Measurements from ENCODE around the gene PRR3. TPM values are rescaled to one million over a fixed set of nuclear protein-coding genes. Genes with fewer than 3 reads are reported as not detected.

PRR3 gene
- total and polyA plus RNA-seq, 2 of the 13 experiments (the other 11 are each of a cell fraction or from before 2014, with no cell fraction given): 14.6 to 21.2 TPM

DNA sequence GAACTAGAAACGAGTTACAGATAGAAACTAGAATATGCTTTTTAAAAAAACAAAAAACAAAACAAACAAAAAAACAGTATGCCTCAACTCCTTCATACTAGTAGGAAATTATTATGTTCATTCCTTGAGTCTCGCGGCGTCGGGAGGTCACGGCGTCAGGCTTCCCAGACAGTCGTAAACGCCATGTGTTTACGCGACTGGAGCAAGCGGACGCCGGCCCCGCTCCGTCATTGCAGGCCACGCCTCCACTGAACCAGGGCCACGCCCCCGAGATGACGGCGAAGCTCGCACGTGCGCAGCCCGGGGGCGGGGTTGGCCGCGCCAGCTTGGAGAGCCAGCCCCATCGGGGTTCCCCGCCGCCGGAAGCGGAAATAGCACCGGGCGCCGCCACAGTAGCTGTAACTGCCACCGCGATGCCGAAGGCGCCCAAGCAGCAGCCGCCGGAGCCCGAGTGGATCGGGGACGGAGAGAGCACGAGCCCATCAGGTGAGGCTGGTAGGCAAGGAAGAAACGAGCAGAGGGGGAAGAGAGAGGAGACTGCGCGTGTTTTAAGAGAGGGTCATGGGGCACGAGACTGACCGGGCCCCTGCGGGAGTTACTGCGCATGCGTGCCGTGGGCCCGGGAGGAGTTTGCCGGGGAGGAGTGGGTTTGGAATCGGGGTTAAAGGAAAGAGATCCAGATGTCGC is 14.1 kb downstream of the PRR3 start, which contains the start of gene ABCF1 (continued):
- TF ChIP-seq ZSCAN20 (CRISPR knock-in tag; IDR thresholded peaks at IDR 0.05; ENCODE audit: borderline replicate concordance) (peak; percentile 71), ZSCAN21 (CRISPR knock-in tag; IDR thresholded peaks at IDR 0.05; ENCODE audit: borderline replicate concordance) (peak; percentile 95), SNAPC2 (CRISPR knock-in tag; IDR thresholded peaks at IDR 0.05) (0 out of 2 replicates have a peak, but pooled peaks have one; percentile 31), KLF16 (CRISPR knock-in tag; IDR thresholded peaks at IDR 0.05) (peak; percentile 80 to 99; a peak in 3 of 4 replicates), HNRNPL (IDR thresholded peaks at IDR 0.05; ENCODE audit: low read depth, low read length) (0 out of 2 replicates have a peak, but pooled peaks have one; percentile 41), ZNF550 (CRISPR knock-in tag; IDR thresholded peaks at IDR 0.05; ENCODE audit: borderline replicate concordance) (peak; percentile 90; the same call in 1 of the 2 replicates), REXO4 (CRISPR knock-in tag; IDR thresholded peaks at IDR 0.05; ENCODE audit: borderline replicate concordance) (no peak; the same call in 1 of the 2 replicates), SPEN (CRISPR knock-in tag; IDR thresholded peaks at IDR 0.05; ENCODE audit: low read depth) (peak; percentile 96), ZNF558 (CRISPR knock-in tag; IDR thresholded peaks at IDR 0.05; ENCODE audit: borderline replicate concordance) (peak; percentile 97), RBM22 (optimal IDR thresholded peaks at IDR 0.05; ENCODE audit: low read length) (no peak)
- TF ChIP-seq, protein P1, sequence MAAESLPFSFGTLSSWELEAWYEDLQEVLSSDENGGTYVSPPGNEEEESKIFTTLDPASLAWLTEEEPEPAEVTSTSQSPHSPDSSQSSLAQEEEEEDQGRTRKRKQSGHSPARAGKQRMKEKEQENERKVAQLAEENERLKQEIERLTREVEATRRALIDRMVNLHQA (CRISPR knock-in tag; IDR thresholded peaks at IDR 0.05): 0 out of 2 replicates have a peak, but pooled peaks have one; percentile 47
- TF ChIP-seq, protein P2, sequence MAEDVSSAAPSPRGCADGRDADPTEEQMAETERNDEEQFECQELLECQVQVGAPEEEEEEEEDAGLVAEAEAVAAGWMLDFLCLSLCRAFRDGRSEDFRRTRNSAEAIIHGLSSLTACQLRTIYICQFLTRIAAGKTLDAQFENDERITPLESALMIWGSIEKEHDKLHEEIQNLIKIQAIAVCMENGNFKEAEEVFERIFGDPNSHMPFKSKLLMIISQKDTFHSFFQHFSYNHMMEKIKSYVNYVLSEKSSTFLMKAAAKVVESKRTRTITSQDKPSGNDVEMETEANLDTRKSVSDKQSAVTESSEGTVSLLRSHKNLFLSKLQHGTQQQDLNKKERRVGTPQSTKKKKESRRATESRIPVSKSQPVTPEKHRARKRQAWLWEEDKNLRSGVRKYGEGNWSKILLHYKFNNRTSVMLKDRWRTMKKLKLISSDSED (CRISPR knock-in tag; IDR thresholded peaks at IDR 0.05): no peak
- TF ChIP-seq, protein P3, sequence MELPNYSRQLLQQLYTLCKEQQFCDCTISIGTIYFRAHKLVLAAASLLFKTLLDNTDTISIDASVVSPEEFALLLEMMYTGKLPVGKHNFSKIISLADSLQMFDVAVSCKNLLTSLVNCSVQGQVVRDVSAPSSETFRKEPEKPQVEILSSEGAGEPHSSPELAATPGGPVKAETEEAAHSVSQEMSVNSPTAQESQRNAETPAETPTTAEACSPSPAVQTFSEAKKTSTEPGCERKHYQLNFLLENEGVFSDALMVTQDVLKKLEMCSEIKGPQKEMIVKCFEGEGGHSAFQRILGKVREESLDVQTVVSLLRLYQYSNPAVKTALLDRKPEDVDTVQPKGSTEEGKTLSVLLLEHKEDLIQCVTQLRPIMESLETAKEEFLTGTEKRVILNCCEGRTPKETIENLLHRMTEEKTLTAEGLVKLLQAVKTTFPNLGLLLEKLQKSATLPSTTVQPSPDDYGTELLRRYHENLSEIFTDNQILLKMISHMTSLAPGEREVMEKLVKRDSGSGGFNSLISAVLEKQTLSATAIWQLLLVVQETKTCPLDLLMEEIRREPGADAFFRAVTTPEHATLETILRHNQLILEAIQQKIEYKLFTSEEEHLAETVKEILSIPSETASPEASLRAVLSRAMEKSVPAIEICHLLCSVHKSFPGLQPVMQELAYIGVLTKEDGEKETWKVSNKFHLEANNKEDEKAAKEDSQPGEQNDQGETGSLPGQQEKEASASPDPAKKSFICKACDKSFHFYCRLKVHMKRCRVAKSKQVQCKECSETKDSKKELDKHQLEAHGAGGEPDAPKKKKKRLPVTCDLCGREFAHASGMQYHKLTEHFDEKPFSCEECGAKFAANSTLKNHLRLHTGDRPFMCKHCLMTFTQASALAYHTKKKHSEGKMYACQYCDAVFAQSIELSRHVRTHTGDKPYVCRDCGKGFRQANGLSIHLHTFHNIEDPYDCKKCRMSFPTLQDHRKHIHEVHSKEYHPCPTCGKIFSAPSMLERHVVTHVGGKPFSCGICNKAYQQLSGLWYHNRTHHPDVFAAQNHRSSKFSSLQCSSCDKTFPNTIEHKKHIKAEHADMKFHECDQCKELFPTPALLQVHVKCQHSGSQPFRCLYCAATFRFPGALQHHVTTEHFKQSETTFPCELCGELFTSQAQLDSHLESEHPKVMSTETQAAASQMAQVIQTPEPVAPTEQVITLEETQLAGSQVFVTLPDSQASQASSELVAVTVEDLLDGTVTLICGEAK (IDR thresholded peaks at IDR 0.05): peak; percentile 89
- TF ChIP-seq, protein P3 (CRISPR knock-in tag; IDR thresholded peaks at IDR 0.05): peak; percentile 86
- TF ChIP-seq, protein P4, sequence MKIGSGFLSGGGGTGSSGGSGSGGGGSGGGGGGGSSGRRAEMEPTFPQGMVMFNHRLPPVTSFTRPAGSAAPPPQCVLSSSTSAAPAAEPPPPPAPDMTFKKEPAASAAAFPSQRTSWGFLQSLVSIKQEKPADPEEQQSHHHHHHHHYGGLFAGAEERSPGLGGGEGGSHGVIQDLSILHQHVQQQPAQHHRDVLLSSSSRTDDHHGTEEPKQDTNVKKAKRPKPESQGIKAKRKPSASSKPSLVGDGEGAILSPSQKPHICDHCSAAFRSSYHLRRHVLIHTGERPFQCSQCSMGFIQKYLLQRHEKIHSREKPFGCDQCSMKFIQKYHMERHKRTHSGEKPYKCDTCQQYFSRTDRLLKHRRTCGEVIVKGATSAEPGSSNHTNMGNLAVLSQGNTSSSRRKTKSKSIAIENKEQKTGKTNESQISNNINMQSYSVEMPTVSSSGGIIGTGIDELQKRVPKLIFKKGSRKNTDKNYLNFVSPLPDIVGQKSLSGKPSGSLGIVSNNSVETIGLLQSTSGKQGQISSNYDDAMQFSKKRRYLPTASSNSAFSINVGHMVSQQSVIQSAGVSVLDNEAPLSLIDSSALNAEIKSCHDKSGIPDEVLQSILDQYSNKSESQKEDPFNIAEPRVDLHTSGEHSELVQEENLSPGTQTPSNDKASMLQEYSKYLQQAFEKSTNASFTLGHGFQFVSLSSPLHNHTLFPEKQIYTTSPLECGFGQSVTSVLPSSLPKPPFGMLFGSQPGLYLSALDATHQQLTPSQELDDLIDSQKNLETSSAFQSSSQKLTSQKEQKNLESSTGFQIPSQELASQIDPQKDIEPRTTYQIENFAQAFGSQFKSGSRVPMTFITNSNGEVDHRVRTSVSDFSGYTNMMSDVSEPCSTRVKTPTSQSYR (CRISPR knock-in tag; IDR thresholded peaks at IDR 0.05; ENCODE audit: borderline replicate concordance): peak; percentile 52; the same call in 1 of the 2 replicates
